K562 (cell line): Measurements from ENCODE around the gene KRT85.
"Not testable (repeated sequence)": the region's sequence is repeated elsewhere in the genome, so short reads cannot be mapped to it uniquely, and the experiment has no call there.

Experiments used
- HMG20A ChIP-seq: fragments of 450-650 bp; formaldehyde crosslinking; conservative IDR thresholded peaks from 2 replicates; pipeline ENCODE4 v1.4.0; 2020; ENCODE audit warnings: mild to moderate bottlenecking, mixed read lengths
- MAX ChIP-seq: sonication (generic); formaldehyde crosslinking; IDR thresholded peaks from 2 replicates; pipeline ENCODE4 v1.9.0; 2022; ENCODE audit warnings: mild to moderate bottlenecking, missing genetic modification reagents

GRCh38 chr12:52315721-52316120 lies 51.6 kb downstream of the KRT85 start:
- not testable (repeated sequence) for TF ChIP-seq HMG20A, MAX (CRISPR knock-in tag)
